Measurements from ENCODE around the gene DCC. TPM values are rescaled to one million over a fixed set of nuclear protein-coding genes. Genes with fewer than 3 reads are reported as not detected.

DCC gene
- total and polyA plus RNA-seq, 12 donors, result under 0.01 to 0.89 (median 0.09) TPM; not detected in 8

DNA sequence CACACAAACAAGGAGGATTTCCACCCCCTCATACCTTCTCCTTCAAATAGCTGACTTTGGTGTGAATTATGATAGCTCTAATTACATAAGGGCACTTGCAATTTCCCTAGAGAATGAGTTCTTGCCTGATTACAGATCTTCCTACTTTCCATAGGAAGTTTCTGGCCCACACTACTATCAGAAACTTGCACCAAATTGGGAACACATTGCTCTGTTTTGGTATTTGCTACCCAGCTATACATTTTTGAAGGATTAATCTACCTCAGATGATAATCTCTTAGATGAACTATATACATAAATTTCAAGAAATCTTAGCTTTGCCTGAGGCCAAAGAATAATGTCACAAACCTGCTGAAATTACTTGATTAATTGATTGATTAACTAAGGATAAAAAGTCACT lies 4.9 kb downstream of the DCC start:
- TF ChIP-seq, protein P1, sequence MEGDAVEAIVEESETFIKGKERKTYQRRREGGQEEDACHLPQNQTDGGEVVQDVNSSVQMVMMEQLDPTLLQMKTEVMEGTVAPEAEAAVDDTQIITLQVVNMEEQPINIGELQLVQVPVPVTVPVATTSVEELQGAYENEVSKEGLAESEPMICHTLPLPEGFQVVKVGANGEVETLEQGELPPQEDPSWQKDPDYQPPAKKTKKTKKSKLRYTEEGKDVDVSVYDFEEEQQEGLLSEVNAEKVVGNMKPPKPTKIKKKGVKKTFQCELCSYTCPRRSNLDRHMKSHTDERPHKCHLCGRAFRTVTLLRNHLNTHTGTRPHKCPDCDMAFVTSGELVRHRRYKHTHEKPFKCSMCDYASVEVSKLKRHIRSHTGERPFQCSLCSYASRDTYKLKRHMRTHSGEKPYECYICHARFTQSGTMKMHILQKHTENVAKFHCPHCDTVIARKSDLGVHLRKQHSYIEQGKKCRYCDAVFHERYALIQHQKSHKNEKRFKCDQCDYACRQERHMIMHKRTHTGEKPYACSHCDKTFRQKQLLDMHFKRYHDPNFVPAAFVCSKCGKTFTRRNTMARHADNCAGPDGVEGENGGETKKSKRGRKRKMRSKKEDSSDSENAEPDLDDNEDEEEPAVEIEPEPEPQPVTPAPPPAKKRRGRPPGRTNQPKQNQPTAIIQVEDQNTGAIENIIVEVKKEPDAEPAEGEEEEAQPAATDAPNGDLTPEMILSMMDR (IDR thresholded peaks at IDR 0.05), result no peak
- DNase-seq (no peak), ATAC-seq (no peak)
- Histone ChIP-seq H3K4me1 (peaks cover 0 to 9% (median 0%) of the 10 kb centered on the region in 9 donors), H3K9me3 (no peaks in the 10 kb centered on the region), H3K27ac (no peak overlapping the region), H3K4me3 (no peak overlapping the region), H3K36me3 (no peaks in the 10 kb centered on the region), H3K27me3 (peaks cover 3 to 62% (median 42%) of the 10 kb centered on the region in 7 donors)
- intact Hi-C loops (cut with DNase I), result loop anchor here in 3 of 10 donors (10.0 kb wide), 3 partner anchors 60 to 920 kb away; no protein-coding TSS in a partner anchor

DNA sequence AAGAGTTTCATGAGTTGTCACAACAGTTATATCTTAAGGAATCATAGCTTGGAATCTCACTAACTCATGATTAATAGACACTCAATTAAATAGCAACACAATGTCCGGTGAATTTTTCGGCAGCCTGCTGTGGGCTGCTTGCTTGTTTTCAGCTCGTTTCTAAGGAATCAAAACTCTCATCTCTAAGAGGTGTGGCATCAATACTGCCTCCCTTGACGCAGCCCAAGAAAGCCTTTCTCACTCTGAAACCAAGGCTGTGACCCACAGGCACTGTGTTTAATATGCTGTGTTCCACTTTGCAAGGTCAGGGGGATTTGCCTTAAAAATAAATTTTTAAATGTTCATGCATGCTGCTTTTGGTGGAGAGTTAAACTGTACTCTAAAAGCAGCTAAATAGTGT lies 5.4 kb downstream of the DCC start:
- Histone ChIP-seq H3K27me3 (peaks cover 3 to 56% (median 36%) of the 10 kb centered on the region in 7 donors), H3K4me3 (no peak overlapping the region), H3K36me3 (no peaks in the 10 kb centered on the region), H3K27ac (no peak overlapping the region), H3K4me1 (peaks cover 0 to 7% (median 0%) of the 10 kb centered on the region in 9 donors), H3K9me3 (no peaks in the 10 kb centered on the region)
- DNase-seq (no peak), ATAC-seq (no peak)
- 57 to 60% methylated on average over 4 of the region's 4 CpGs for WGBS, 2 donors
- intact Hi-C loops (cut with DNase I), result loop anchor here in 3 of 10 donors (10.0 kb wide), 3 partner anchors 59 to 919 kb away; no protein-coding TSS in a partner anchor
- TF ChIP-seq, protein P1 (IDR thresholded peaks at IDR 0.05), result no peak

DNA sequence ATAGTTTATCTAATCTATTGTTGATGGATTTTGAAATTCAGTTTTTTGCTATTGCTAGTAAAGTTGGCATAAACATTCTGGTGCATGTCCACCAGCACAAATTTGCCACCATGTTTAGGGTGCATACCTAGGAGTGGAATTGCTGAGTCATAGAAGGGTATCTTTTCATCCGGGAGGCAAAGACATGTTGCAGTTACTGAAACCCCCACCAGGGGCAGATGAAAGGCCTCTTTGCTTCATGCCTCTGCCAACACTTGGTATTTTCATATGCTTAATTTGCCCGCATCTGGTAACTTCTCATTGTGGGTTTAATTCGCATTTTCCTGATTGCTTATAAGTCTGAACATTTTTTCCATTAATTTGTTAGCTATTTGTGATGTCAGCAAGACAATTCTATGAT lies 8.2 kb downstream of the DCC start:
- Histone ChIP-seq H3K4me1 (no peaks in the 10 kb centered on the region), H3K27ac (no peak overlapping the region), H3K27me3 (peaks cover 0 to 28% (median 9%) of the 10 kb centered on the region in 7 donors), H3K4me3 (no peak overlapping the region), H3K36me3 (no peaks in the 10 kb centered on the region), H3K9me3 (no peaks in the 10 kb centered on the region)
- TF ChIP-seq, protein P1 (IDR thresholded peaks at IDR 0.05), result peak in 1 of 9 donors; percentile 8
- intact Hi-C loops (cut with DNase I), result loop anchor here in 3 of 10 donors (10.0 kb wide), 3 partner anchors 57 to 917 kb away; no protein-coding TSS in a partner anchor
- 84 to 89% methylated on average over 3 of the region's 3 CpGs for WGBS, 2 donors
- no peak for DNase-seq
- no peak for ATAC-seq

DNA sequence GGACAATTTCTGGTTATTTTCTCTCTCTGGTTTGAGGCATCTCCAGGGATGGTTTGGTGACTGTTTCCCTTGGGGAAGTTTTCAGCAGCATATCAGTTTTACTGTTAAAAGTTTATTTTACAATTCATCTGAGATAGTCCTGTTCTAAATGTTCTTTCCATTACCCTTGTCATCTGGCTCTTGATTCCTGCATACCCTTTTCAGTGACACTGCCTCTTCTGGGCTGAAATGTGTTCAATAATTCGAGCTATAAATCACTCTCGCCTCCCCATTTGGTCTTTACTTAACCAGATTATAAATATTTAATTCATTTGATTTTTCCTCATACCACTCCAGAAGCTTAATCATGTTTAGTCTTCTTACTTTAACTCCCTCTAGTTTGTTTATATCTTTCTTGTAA lies 9.5 kb downstream of the DCC start:
- H3K4me3 ChIP-seq, result no peak overlapping the region
- H3K4me1 ChIP-seq, result peaks cover 0 to 7% (median 0%) of the 10 kb centered on the region in 9 donors
- peaks cover 0 to 15% (median 0%) of the 10 kb centered on the region in 7 donors for H3K27me3 ChIP-seq
- H3K36me3 ChIP-seq, result no peaks in the 10 kb centered on the region
- WGBS, 2 donors, result 51 to 78% methylated on average over 2 of the region's 2 CpGs
- TF ChIP-seq, protein P1 (IDR thresholded peaks at IDR 0.05), result no peak
- intact Hi-C loops (cut with DNase I), result loop anchor here in 3 of 10 donors (10.0 kb wide), 3 partner anchors 55 to 915 kb away; no protein-coding TSS in a partner anchor
- H3K27ac ChIP-seq, result no peak overlapping the region
- DNase-seq (no peak), ATAC-seq (no peak)
- no peaks in the 10 kb centered on the region for H3K9me3 ChIP-seq
